ENCODE results near the gene ICAM1. TPM values are rescaled to one million over a fixed set of nuclear protein-coding genes. Genes with fewer than 3 reads are reported as not detected.

The ICAM1 gene
- total and polyA plus RNA-seq, 2 of the 13 experiments (the other 11 are each of a cell fraction or from before 2014, with no cell fraction given): 37.9 to 98.4 TPM

- TF ChIP-seq NR1H2 (CRISPR knock-in tag; IDR thresholded peaks at IDR 0.05; ENCODE audit: borderline replicate concordance, low read depth) (no peak), ZNF354B (CRISPR knock-in tag; IDR thresholded peaks at IDR 0.05) (no peak), ZHX2 (IDR thresholded peaks at IDR 0.05; ENCODE audit: low read depth) (no peak), ZHX2 (CRISPR knock-in tag; IDR thresholded peaks at IDR 0.05; ENCODE audit: borderline replicate concordance) (no peak), SMAD3 (CRISPR knock-in tag; IDR thresholded peaks at IDR 0.05) (peak; percentile 24; the same call in 1 of the 2 replicates), TEAD2 (CRISPR knock-in tag; IDR thresholded peaks at IDR 0.05) (no peak), ZNF317 (CRISPR knock-in tag; IDR thresholded peaks at IDR 0.05) (peak; percentile 40; the same call in 1 of the 2 replicates), SNAPC4 (CRISPR knock-in tag; IDR thresholded peaks at IDR 0.05) (peak; percentile 75; the same call in 1 of the 2 replicates), ZSCAN31 (CRISPR knock-in tag; IDR thresholded peaks at IDR 0.05; ENCODE audit: low read depth) (peak; percentile 88), E2F5 (CRISPR knock-in tag; conservative IDR thresholded peaks at IDR 0.05) (no peak), CREB3 (CRISPR knock-in tag; IDR thresholded peaks at IDR 0.05) (no peak), ZNF207 (IDR thresholded peaks at IDR 0.05; ENCODE audit: borderline replicate concordance) (no peak), TP53 (CRISPR knock-in tag; conservative IDR thresholded peaks at IDR 0.05) (no peak), ZNF12 (CRISPR knock-in tag; IDR thresholded peaks at IDR 0.05) (0 out of 2 replicates have a peak, but pooled peaks have one; percentile 17), PCBP2 (optimal IDR thresholded peaks at IDR 0.05; ENCODE audit: low read depth, low read length, poor library complexity, severe bottlenecking) (no peak), MED1 (CRISPR knock-in tag; IDR thresholded peaks at IDR 0.05) (peak; percentile 48)
Observed at GRCh38 chr19:10334588-10335351, 63.9 kb downstream of the ICAM1 start (continued).

Measured in HepG2 (cell line).